H9 (cell line): ENCODE data around the gene TRABD. TPM values are rescaled to one million over a fixed set of nuclear protein-coding genes. Genes with fewer than 3 reads are reported as not detected.

Experiments
- DNase-seq: peaks from one replicate; pipeline ENCODE4 v3.0.0-alpha.2; 2017
- H2AFZ ChIP-seq: one replicate; pipeline ENCODE4 v1.6.1; 2013; ENCODE audit warnings: mild to moderate bottlenecking, low read length, control low read depth, moderate library complexity
- H2AK5ac ChIP-seq: 2 replicates; pipeline ENCODE4 v1.6.1; 2013; ENCODE audit warnings: low read length, control low read depth, mixed read lengths; ENCODE audit not compliant: insufficient read length
- H2BK120ac ChIP-seq: one replicate; pipeline ENCODE4 v1.6.1; 2013; ENCODE audit warnings: low read depth, mild to moderate bottlenecking, low read length, control low read depth, inconsistent platforms; ENCODE audit not compliant: poor library complexity, severe bottlenecking
- H2BK12ac ChIP-seq: 2 replicates; pipeline ENCODE4 v1.6.1; 2013; ENCODE audit warnings: low read length, control low read depth, mixed read lengths, low read depth; ENCODE audit not compliant: insufficient read length
- H2BK15ac ChIP-seq: 2 replicates; pipeline ENCODE4 v1.6.1; 2013; ENCODE audit warnings: low read depth, low read length, control low read depth
- H2BK20ac ChIP-seq: one replicate; pipeline ENCODE4 v1.6.1; 2013; ENCODE audit warnings: low read depth, mild to moderate bottlenecking, low read length, control low read depth, inconsistent platforms; ENCODE audit not compliant: poor library complexity, severe bottlenecking
- H2BK5ac ChIP-seq: 2 replicates; pipeline ENCODE4 v1.6.1; 2013; ENCODE audit warnings: low read length, control low read depth, mixed read lengths; ENCODE audit not compliant: insufficient read length
- H3K14ac ChIP-seq: 2 replicates; pipeline ENCODE4 v1.6.1; 2013; ENCODE audit warnings: low read length, control low read depth; ENCODE audit not compliant: insufficient read depth
- H3K18ac ChIP-seq: 2 replicates; pipeline ENCODE4 v1.6.1; 2013; ENCODE audit warnings: low read depth, mild to moderate bottlenecking, mixed read lengths, low read length, control low read depth; ENCODE audit not compliant: insufficient read length
- H3K23ac ChIP-seq: 2 replicates; pipeline ENCODE4 v1.6.1; 2013; ENCODE audit warnings: low read length, control low read depth, mixed read lengths, low read depth; ENCODE audit not compliant: insufficient read length
- H3K23me2 ChIP-seq: 2 replicates; pipeline ENCODE4 v1.6.1; 2013; ENCODE audit warnings: low read depth, mild to moderate bottlenecking, mixed read lengths, low read length, control low read depth; ENCODE audit not compliant: insufficient read length, poor library complexity, severe bottlenecking
- H3K27ac ChIP-seq: 2 replicates; pipeline ENCODE4 v1.5.1; 2013; ENCODE audit warnings: low read length, control low read depth, mixed read lengths, low read depth; ENCODE audit not compliant: insufficient read length
- H3K27me3 ChIP-seq: 2 replicates; pipeline ENCODE4 v1.6.1; 2013; ENCODE audit warnings: low read length, control low read depth, inconsistent platforms; ENCODE audit not compliant: insufficient read depth
- H3K4ac ChIP-seq: 2 replicates; pipeline ENCODE4 v1.6.1; 2013; ENCODE audit warnings: low read depth, mild to moderate bottlenecking, control low read depth, inconsistent platforms, low read length, moderate library complexity
- H3K4me1 ChIP-seq: 2 replicates; pipeline ENCODE4 v1.6.1; 2013; ENCODE audit warnings: low read length, control low read depth, inconsistent platforms; ENCODE audit not compliant: insufficient read depth
- H3K4me2 ChIP-seq: 2 replicates; pipeline ENCODE4 v1.6.1; 2013; ENCODE audit warnings: low read length, control low read depth, mixed read lengths; ENCODE audit not compliant: insufficient read length, insufficient read depth
- H3K56ac ChIP-seq: 2 replicates; pipeline ENCODE4 v1.6.1; 2013; ENCODE audit warnings: low read depth, mild to moderate bottlenecking, mixed read lengths, low read length, control low read depth; ENCODE audit not compliant: insufficient read length
- H3K79me1 ChIP-seq: 2 replicates; pipeline ENCODE4 v1.6.1; 2013; ENCODE audit warnings: low read depth, mild to moderate bottlenecking, moderate library complexity, low read length, control low read depth, inconsistent platforms; ENCODE audit not compliant: insufficient read depth, poor library complexity, severe bottlenecking
- H3K79me2 ChIP-seq: 2 replicates; pipeline ENCODE4 v1.6.1; 2013; ENCODE audit warnings: low read length, control low read depth, inconsistent platforms; ENCODE audit not compliant: insufficient read depth
- H3K9ac ChIP-seq: 2 replicates; pipeline ENCODE4 v1.6.1; 2013; ENCODE audit warnings: low read length, control low read depth, mixed read lengths; ENCODE audit not compliant: insufficient read length; ENCODE audit errors: extremely low read depth
- H3K9me3 ChIP-seq: one replicate; pipeline ENCODE4 v1.6.1; 2013; ENCODE audit warnings: low read depth, low read length, inconsistent platforms; ENCODE audit not compliant: control insufficient read depth
- H3T11ph ChIP-seq: one replicate; pipeline ENCODE4 v1.6.1; 2013; ENCODE audit warnings: mild to moderate bottlenecking, low read length, control low read depth, inconsistent platforms
- H4K20me1 ChIP-seq: one replicate; pipeline ENCODE4 v1.6.1; 2013; ENCODE audit not compliant: control insufficient read depth, insufficient read length, insufficient read depth
- H4K5ac ChIP-seq: 2 replicates; pipeline ENCODE4 v1.6.1; 2013; ENCODE audit warnings: low read depth, mild to moderate bottlenecking, mixed read lengths, low read length, control low read depth; ENCODE audit not compliant: insufficient read length
- H4K8ac ChIP-seq: replicated peaks from 2 replicates; pipeline ENCODE4 v1.6.1; 2013; ENCODE audit warnings: low read length, control low read depth, mixed read lengths, low read depth; ENCODE audit not compliant: insufficient read length
- H4K91ac ChIP-seq: 2 replicates; pipeline ENCODE4 v1.6.1; 2013; ENCODE audit warnings: low read depth, mild to moderate bottlenecking, moderate library complexity, mixed read lengths, low read length, control low read depth; ENCODE audit not compliant: insufficient read length
- H3K27ac Mint-ChIP-seq, 3 experiments: 2 replicates in 2 of 3; 3 replicates in 1 of 3; pipeline ENCODE4 v1.8.0; 2020 to 2021; ENCODE audit warnings: mixed read lengths in 3 of 3, mild to moderate bottlenecking in 1 of 3, moderate library complexity in 1 of 3
- H3K27me3 Mint-ChIP-seq: 2 replicates; pipeline ENCODE4 v1.8.0; 2021; ENCODE audit warnings: low read depth, mild to moderate bottlenecking, moderate library complexity, mixed read lengths
- H3K36me3 Mint-ChIP-seq, 3 experiments: 2 replicates in 2 of 3; 3 replicates in 1 of 3; pipeline ENCODE4 v1.8.0; 2020 to 2021; ENCODE audit warnings: low read depth in 3 of 3, mixed read lengths in 3 of 3; ENCODE audit not compliant: insufficient read depth in 1 of 3
- H3K4me1 Mint-ChIP-seq, 2 experiments: 2 replicates each; pipeline ENCODE4 v1.8.0; 2020; ENCODE audit warnings: mixed read lengths in 2 of 2
- H3K4me3 Mint-ChIP-seq, 2 experiments: 2 replicates in 1 of 2; 3 replicates in 1 of 2; pipeline ENCODE4 v1.8.0; 2020 to 2021; ENCODE audit warnings: mild to moderate bottlenecking in 2 of 2, mixed read lengths in 2 of 2, moderate library complexity in 1 of 2
- H3K9me3 Mint-ChIP-seq, 2 experiments: 2 replicates in 1 of 2; 3 replicates in 1 of 2; pipeline ENCODE4 v1.8.0; 2020; ENCODE audit warnings: mild to moderate bottlenecking in 2 of 2, mixed read lengths in 2 of 2, moderate library complexity in 1 of 2
- WGBS: extraction: QIAGEN DNeasy Blood & Tissue Kit; methylation state at CpG from one replicate; pipeline ENCODE4 v1.1.7; 2013; ENCODE audit warnings: missing lambda C conversion rate, low lambda C conversion rate, mixed read lengths; ENCODE audit not compliant: insufficient read length; ENCODE audit errors: extremely low coverage; 5-methylcytosine and 5-hydroxymethylcytosine counted together
- total RNA-seq: library from RNA; stranded (reverse); gene quantifications from 2 replicates; pipeline ENCODE4 v1.2.1, GENCODE V29; 2021
- TF ChIP-seq, protein P1 (sequence below): fragments of 200-600 bp; sonication (generic); conservative IDR thresholded peaks from 3 replicates; pipeline ENCODE4 v1.8.0; 2021; ENCODE audit warnings: antibody characterized with exemption, mild to moderate bottlenecking

Gene TRABD
- total RNA-seq, 1 experiment from 2014 or later = 47.8 TPM

DNA sequence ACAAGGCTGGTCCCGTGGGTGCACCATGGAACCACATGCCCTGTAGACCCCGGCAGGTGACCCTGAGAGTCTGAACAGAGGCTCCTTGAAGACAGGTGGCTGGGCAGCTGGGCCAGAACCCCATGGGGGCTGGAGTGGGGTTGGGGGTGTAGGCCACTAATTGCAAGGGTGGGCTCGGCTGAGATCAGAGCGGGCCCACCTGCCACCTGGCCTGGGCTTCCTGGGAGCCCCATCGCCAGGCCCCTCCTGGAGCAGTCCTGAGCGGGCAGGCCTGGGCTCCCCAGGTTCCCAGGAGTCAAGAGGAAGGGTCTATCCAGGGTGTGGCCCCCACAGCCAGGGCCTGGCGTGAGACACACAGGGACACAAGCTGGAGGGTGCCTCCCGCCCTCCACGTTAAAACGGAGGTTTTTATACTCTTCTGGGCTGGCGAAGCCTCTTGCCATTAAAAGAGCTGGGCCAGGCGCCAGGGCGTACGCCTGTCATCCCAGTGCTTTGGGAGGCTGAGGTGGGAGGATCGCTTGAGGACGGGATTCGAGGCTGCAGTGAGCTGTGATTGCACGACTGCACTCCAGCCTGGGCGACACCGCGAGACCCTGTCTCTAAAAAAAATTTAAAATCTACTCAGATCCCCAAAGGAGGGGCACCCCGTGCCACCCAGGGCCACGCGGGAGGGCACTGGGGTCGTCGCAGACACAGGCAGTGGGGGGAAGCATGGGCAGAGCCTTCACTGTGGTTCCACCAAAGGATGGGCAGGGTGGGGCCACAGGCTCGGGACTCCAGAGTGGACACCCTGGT is 4.8 kb upstream of the TRABD start:
- Histone ChIP-seq H2BK15ac (no peak overlapping the region), H3K27me3 (no peaks in the 10 kb centered on the region), H4K5ac (no peak overlapping the region), H2BK20ac (no peak overlapping the region), H3K14ac (no peak overlapping the region), H3K9me3 (no peaks in the 10 kb centered on the region), H4K20me1 (no peaks in the 10 kb centered on the region), H3K4me2 (no peak overlapping the region), H3K79me1 (no peaks in the 10 kb centered on the region), H3T11ph (no peak overlapping the region), H2BK12ac (no peak overlapping the region), H4K8ac (no peak overlapping the region), H3K9ac (no peak overlapping the region), H3K56ac (no peak overlapping the region), H2BK120ac (no peak overlapping the region), H4K91ac (no peak overlapping the region), H3K4ac (no peak overlapping the region), H3K27ac (no peak overlapping the region), H3K79me2 (no peaks in the 10 kb centered on the region), H3K18ac (no peak overlapping the region), H2BK5ac (no peak overlapping the region), H3K23me2 (peaks cover 10% of the 10 kb centered on the region), H2AFZ (no peak overlapping the region), H3K4me1 (no peaks in the 10 kb centered on the region), H3K23ac (no peak overlapping the region), H2AK5ac (no peak overlapping the region)
- no peaks in the 10 kb centered on the region; a peak in 2 of 5 replicates for H3K9me3 Mint-ChIP-seq
- peaks cover 0 to 14% (median 4%) of the 10 kb centered on the region in 3 experiments; a peak in 5 of 7 replicates for H3K36me3 Mint-ChIP-seq
- peaks cover 5 to 9% of the 10 kb centered on the region in 2 experiments for H3K4me1 Mint-ChIP-seq
- no peaks in the 10 kb centered on the region; the same call in none of the 2 replicates for H3K27me3 Mint-ChIP-seq
- no peak overlapping the region for H3K27ac Mint-ChIP-seq
- no CpG with 5 or more reads among the region's 27 CpGs for WGBS
- H3K4me3 Mint-ChIP-seq = no peak overlapping the region
- TF ChIP-seq, protein P1, sequence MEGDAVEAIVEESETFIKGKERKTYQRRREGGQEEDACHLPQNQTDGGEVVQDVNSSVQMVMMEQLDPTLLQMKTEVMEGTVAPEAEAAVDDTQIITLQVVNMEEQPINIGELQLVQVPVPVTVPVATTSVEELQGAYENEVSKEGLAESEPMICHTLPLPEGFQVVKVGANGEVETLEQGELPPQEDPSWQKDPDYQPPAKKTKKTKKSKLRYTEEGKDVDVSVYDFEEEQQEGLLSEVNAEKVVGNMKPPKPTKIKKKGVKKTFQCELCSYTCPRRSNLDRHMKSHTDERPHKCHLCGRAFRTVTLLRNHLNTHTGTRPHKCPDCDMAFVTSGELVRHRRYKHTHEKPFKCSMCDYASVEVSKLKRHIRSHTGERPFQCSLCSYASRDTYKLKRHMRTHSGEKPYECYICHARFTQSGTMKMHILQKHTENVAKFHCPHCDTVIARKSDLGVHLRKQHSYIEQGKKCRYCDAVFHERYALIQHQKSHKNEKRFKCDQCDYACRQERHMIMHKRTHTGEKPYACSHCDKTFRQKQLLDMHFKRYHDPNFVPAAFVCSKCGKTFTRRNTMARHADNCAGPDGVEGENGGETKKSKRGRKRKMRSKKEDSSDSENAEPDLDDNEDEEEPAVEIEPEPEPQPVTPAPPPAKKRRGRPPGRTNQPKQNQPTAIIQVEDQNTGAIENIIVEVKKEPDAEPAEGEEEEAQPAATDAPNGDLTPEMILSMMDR = no peak
- DNase-seq = no peak
